ENCODE data around the gene ACOT6.

DNA sequence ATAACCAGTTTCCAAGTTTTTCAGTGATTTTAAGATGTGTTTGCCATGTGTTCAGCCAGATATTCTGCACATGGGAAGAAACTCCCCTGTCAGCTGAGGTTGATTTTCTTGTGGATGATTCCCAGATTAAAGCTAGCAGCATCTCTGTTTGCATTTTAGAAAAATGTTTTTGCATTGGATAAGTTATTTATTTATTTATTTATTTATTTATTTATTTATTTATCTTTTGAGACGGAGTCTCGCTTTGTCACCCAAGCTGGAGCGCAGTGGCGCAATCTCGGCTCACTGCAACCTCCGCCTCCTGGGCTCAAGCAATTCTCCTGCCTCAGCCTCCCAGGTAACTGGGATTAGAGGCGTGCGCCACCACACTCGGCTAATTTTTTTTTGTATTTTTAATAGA lies 17.8 kb upstream of the ACOT6 start:
- TF ChIP-seq EZH2 (IDR thresholded peaks at IDR 0.05; ENCODE audit: borderline replicate concordance, low read depth, low read length, severe bottlenecking) = no peak
- TF ChIP-seq MYC (IDR thresholded peaks at IDR 0.05; ENCODE audit: low read depth, low read length) = no peak
- TF ChIP-seq, protein P1, sequence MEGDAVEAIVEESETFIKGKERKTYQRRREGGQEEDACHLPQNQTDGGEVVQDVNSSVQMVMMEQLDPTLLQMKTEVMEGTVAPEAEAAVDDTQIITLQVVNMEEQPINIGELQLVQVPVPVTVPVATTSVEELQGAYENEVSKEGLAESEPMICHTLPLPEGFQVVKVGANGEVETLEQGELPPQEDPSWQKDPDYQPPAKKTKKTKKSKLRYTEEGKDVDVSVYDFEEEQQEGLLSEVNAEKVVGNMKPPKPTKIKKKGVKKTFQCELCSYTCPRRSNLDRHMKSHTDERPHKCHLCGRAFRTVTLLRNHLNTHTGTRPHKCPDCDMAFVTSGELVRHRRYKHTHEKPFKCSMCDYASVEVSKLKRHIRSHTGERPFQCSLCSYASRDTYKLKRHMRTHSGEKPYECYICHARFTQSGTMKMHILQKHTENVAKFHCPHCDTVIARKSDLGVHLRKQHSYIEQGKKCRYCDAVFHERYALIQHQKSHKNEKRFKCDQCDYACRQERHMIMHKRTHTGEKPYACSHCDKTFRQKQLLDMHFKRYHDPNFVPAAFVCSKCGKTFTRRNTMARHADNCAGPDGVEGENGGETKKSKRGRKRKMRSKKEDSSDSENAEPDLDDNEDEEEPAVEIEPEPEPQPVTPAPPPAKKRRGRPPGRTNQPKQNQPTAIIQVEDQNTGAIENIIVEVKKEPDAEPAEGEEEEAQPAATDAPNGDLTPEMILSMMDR (IDR thresholded peaks at IDR 0.05; ENCODE audit: extremely low read depth in 1 of 2, insufficient read depth in 1 of 2, low read depth in 1 of 2, low read length in 2 of 2) = no peak
- TF ChIP-seq, protein P2, sequence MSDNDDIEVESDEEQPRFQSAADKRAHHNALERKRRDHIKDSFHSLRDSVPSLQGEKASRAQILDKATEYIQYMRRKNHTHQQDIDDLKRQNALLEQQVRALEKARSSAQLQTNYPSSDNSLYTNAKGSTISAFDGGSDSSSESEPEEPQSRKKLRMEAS (IDR thresholded peaks at IDR 0.05; ENCODE audit: insufficient read depth, insufficient read length) = no peak
- TF ChIP-seq JUN (IDR thresholded peaks at IDR 0.05; ENCODE audit: borderline replicate concordance, insufficient read depth, insufficient read length, low read depth) = no peak
- TF ChIP-seq POLR2AphosphoS5 (IDR thresholded peaks at IDR 0.05; ENCODE audit: insufficient read depth, low read depth, low read length) = no peak
- TF ChIP-seq POLR2A (IDR thresholded peaks at IDR 0.05; ENCODE audit: low read depth, low read length) = no peak

All from endothelial cell of umbilical vein (primary cell).